UCSD-AML1 (cell line): ENCODE measurements around the gene FAM236D.
"Not testable (repeated sequence)": the region's sequence is repeated elsewhere in the genome, so short reads cannot be mapped to it uniquely, and the experiment has no call there.

ENCODE experiments used
- DNase-seq: peaks from one replicate; lab custom pipeline; 2025; ENCODE audit not compliant: unreplicated experiment; lab: John Stamatoyannopoulos, UW

Gene FAM236D

DNA sequence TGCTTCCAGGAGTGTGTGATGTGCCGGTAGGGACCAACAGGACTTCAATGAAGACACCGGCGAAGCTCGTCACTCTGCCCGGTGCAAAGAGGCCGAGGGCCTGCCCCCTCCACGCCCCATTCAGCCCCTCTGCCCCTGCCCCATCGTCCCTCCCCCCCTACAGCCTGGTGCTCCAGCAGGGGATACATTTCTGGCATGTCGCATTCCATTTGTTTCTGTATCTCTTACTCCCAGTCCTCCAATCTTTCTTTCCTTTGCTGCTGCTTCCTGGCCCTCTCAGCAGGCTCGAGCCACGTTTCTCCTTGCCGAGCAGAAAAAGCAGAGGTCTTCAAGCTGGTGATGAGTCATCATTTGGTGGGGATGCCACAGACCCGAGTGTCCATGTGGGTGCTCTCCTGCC, at the start of gene FAM236D:
Gene FAM236D, minus strand, starts transcription at position 101 of the 400 bp plus-strand sequence. Its CDS starts 100 bp downstream, at position 1.
- not testable (repeated sequence) for DNase-seq

DNA sequence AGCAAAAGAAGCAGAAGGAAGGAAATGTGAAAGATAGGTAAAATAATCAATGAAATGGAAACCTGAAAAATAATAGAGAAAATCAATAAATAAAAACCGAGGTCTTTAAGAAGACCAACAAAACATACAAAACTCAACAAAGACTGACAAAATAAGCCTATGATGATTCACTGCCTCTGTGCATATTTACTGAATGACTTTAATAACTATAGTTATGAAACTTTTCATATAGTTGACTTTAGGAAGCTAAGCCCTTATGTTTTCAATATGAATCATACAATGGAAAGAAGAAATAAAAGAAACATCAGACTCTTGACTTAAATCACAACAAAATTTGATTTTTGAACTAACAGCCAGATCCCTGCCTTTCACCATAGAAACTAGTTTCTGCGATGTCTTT, 29.5 kb upstream of the FAM236D start:
- DNase-seq = not testable (repeated sequence)

DNA sequence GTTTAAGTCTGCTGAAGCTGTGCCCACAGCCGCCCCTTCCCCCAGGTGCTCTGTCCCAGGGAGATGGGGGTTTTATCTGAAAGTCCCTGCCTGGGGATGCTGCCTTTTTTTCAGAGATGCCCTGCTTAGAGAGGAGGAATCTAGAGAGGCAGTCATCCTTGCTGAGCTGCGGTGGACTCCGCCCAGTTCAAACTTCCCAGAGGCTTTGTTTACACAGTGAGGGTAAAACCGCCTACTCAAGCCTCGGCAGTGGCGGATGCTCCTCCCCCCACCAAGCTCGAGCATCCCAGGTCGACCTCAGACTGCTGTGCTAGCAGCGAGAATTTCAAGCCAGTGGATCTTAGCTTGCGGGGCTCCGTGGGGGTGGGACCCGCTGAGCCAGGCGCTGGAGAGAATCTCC, 22.7 kb upstream of the FAM236D start:
- DNase-seq = not testable (repeated sequence)

DNA sequence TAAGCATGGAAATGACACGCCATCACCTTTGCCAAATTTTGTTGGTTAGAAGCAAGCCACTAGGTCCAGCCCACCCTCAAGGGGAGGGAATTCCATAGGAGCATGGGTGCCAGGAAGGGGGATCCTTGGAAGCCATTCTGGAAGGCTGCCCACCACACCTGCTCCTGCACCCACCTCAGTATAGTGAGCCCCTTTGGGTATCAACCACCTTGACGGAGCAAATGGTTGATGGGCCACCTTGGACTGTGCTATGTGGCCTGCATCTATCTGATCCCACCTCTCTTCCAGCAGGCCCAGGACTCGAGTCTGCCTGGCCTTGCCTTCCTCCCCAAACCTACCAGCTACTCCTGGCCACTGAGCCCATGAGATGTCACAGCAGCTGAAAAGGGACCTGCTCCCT, 17.6 kb downstream of the FAM236D start:
- DNase-seq = not testable (repeated sequence)

DNA sequence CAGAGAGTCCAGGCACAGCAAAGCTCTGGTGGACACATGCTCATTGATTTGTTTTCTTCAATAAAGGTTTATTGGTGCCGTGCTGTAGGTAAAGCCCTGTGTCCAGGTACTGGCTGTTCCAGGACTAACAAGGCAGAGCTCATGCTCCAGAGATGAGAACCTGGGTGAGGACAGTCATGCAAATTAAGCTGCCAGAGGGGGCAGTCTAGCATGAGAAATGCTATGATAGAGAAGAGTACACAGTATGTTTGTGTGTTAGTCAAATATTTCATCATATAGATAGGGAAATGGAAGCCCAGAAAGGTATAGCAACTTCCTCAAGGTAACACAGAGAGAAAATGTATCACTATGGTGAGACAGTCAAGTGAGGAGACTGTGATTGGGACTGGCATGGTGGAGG, 19.9 kb downstream of the FAM236D start:
- not testable (repeated sequence) for DNase-seq

DNA sequence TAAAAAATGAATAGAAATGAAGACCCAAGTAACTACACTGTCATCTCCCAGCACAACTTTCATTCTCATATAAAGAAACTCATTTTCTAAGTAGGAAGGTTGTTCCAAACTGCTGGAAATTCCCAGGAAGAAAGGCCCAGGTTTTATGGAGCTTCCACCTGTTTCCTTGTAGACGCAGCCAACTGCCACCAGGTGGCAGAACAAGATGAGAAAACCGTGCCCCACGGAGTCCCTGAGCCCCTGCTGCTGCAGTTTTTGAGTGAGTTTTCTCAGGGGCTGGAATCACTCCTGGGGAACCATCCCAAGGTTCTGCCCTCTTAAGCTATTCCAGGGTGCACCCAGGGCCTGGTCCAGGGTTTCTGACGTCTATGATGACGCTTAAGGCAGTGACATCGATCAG, 24.0 kb downstream of the FAM236D start:
- DNase-seq = not testable (repeated sequence)

DNA sequence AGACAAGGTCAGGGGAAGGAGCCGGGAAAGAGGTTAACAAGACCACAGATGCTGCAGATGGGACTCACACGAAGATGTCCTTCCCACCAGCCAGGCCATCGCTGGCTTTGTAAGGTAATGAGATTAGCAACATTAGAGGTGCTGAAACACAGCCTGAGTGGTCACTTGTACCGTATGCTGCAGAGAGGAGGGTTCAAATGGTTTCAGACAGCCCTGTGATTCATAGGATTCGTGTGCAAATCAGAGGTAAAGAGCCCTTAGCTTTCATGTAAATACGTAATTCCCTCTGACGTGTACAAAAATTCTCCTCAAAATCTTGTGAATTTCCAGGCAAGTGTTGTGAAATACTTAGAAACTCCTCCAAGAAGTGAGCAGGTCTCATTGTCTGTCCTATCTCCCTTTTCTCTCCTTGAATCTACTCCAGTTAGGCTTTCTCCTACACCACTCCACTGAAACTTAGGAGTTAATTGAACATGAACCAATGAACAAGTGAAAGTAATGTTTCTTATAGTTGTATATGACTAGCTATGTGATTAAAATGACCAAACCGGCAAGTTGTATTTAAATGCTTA, 24.6 kb downstream of the FAM236D start:
- not testable (repeated sequence) for DNase-seq

DNA sequence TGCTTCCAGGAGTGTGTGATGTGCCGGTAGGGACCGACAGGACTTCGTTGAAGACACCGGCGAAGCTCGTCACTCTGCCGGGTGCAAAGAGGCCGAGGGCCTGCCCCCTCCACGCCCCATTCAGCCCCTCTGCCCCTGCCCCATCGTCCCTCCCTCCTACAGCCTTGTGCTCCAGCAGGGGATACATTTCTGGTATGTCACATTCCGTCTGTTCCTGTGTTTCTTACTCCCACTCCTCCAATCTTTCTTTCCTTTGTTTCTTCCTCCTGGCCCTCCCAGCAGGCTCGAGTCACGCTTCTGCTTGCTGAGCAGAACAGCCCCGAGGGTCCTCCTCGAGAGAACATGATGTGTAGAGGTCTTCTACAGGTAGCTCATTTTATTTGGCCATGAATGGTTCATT, 25.4 kb downstream of the FAM236D start, which contains the start of gene FAM236B:
Gene FAM236B, minus strand, starts transcription at position 101 of the 400 bp plus-strand sequence. Its CDS starts 100 bp downstream, at position 1.
- DNase-seq = not testable (repeated sequence)

DNA sequence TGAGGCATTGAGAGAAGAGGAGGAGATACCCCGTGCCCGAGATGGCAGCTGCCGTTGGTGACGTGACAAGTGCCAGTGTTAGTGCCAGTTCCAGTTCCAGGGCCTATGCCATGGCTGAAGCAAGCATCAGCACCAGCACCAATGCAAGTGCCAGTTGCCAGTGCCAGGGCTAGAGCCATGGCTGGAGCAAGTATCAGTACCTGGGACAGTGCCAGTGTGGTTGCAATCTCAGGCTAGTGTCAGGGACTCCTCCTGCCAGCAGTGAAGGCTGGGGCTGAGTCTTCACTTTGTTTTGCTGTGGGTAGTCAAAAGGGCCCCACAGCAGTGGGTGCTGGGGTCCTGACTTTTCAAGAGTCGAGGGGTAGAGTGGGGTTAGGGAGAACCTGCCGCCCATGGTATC, 29.9 kb downstream of the FAM236D start:
- not testable (repeated sequence) for DNase-seq

DNA sequence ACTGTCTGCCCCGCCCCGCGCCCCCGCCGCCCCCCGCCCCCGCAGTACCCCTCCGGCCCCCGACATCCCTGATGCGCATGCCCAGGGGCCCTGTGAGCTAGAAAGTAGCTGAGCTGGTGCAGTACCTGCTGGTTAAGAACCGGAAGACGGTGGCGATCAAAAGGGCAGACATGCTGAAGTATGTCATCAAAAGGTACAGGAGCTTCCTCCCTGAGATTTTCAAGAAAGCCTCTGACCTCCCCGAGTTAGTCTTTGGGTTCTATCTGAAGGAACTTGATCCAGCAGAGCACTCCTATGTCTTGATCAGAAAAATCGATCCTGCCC, 30.6 kb downstream of the FAM236D start:
- not testable (repeated sequence) for DNase-seq

DNA sequence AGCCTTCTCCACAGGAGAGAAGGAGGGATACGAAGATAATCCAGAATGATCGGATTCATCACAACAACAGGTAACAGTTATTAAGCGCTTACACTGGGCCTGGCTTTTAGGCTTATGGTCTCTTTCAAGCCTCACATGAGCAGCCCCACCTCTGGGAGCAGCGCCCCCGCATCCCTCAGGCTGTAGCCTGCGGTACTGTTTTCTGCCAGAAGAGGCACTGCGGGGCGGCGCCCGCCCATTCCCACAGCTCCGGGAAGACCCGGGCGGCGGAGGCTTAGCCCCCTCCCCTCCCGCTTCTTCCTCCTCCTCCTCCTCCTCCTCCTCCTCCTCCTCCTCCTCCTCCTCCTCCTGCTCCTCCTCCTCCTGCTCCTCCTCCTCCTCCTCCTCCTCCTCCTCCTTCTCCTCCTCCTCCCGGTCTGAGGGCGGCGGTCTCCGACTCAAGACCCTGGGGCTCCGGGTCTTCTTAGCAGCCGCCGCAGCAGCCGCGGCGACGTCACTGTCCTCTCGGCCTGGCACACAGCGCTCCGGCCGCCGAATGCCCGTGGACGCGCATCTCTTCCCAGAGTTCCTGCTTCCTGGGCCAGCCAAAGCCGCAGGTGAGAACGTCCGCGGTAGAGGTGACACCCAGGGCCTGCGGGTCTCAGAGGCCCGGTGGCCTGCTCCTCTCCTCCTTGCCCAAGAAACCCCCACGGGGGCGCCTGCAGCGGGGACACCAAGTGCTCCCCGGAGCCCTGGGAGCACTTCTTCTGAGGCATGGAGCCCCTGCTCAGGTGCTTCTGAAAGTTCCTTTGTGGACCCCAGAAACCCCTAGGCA, 31.1 kb downstream of the FAM236D start, which contains the start of gene DMRTC1B:
Gene DMRTC1B, plus strand, starts transcription at position 238 of the 814 bp plus-strand sequence. CDS start 68,246 bp downstream, outside the sequence.
- not testable (repeated sequence) for DNase-seq

DNA sequence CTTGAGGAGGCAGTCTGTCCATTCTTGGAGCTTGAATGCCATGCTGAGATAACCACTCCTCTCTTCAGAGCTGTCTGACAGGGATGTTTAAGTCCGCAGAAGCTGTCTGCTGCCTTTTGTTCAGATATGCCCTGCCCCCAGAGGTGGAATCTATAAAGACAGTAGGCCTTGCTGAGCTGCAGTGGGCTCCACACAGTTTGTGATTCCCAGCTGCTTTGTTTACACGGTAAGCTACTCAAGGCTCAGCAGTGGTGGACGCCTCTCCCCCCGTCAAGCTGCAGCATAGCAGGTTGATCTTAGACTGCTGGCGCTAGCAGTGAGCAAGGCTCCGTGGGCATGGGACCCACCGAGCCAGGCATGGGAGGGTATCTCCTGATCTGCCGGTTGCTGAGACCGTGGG, 47.6 kb downstream of the FAM236D start:
- DNase-seq = not testable (repeated sequence)
